IMR-90 (cell line): Measurements from ENCODE around the gene CDK17. TPM values are rescaled to one million over a fixed set of nuclear protein-coding genes. Genes with fewer than 3 reads are reported as not detected.

Experiments
- ATAC-seq: fragments of 200-7000 bp; cut with Tn5 transposase; 2 replicates; pipeline ENCODE4 v1.9.1; 2020; ENCODE audit warnings: low read depth, mild to moderate bottlenecking, moderate library complexity
- BruUV-seq: library from RNA; stranded (reverse); fragments of 400-500 nt; replicated peaks from 2 replicates; lab custom pipeline; 2021; lab: Mats Ljungman, UMichigan
- CTCF ChIA-PET: fragments of 300-600 bp; formaldehyde crosslinking; extraction: SDS; loops from one replicate; lab custom pipeline; 2021; ENCODE audit warnings: antibody characterized with exemption; lab: Yijun Ruan, JAX
- POLR2A ChIA-PET: fragments of 300-600 bp; sonication (Branson Sonifier 250); formaldehyde crosslinking; loops from one replicate; lab custom pipeline; 2022; ENCODE audit warnings: antibody characterized with exemption; ENCODE audit not compliant: unreplicated experiment; lab: Charles Lee
- DNase-seq: peaks from one replicate; pipeline ENCODE4 v3.0.0; 2013
- H2AFZ ChIP-seq: replicated peaks from 2 replicates; pipeline ENCODE3; 2013; ENCODE audit warnings: low read length, mild to moderate bottlenecking; ENCODE audit not compliant: poor library complexity
- H2AK5ac ChIP-seq: 2 replicates; pipeline ENCODE4 v1.6.1; 2013; ENCODE audit warnings: low read depth, low read length, inconsistent platforms
- H2AK9ac ChIP-seq: replicated peaks from 2 replicates; pipeline ENCODE3; 2013; ENCODE audit warnings: mild to moderate bottlenecking, low read depth, low read length, moderate library complexity; ENCODE audit not compliant: poor library complexity
- H2BK120ac ChIP-seq: 2 replicates; pipeline ENCODE4 v1.6.1; 2013; ENCODE audit warnings: low read depth, low read length, inconsistent platforms
- H2BK15ac ChIP-seq: 3 replicates; pipeline ENCODE4 v1.6.1; 2013; ENCODE audit warnings: low read depth, low read length, inconsistent platforms
- H2BK20ac ChIP-seq: 2 replicates; pipeline ENCODE4 v1.6.1; 2013; ENCODE audit warnings: low read depth, mild to moderate bottlenecking, inconsistent platforms, low read length, moderate library complexity
- H2BK5ac ChIP-seq: 2 replicates; pipeline ENCODE4 v1.6.1; 2013; ENCODE audit warnings: mild to moderate bottlenecking, low read depth, low read length, inconsistent platforms; ENCODE audit not compliant: poor library complexity, severe bottlenecking
- H3K14ac ChIP-seq: replicated peaks from 2 replicates; pipeline ENCODE4 v1.6.1; 2013; ENCODE audit warnings: low read depth, low read length, inconsistent platforms
- H3K18ac ChIP-seq: 2 replicates; pipeline ENCODE4 v1.6.1; 2013; ENCODE audit warnings: low read depth, low read length, control low read depth
- H3K23ac ChIP-seq: 2 replicates; pipeline ENCODE4 v1.6.1; 2013; ENCODE audit warnings: low read depth, low read length, inconsistent platforms
- H3K27ac ChIP-seq: 2 replicates; pipeline ENCODE4 v1.5.1; 2013; ENCODE audit warnings: mild to moderate bottlenecking, control low read depth, low read length; ENCODE audit not compliant: insufficient read depth
- H3K27me3 ChIP-seq: 2 replicates; pipeline ENCODE4 v1.6.1; 2013; ENCODE audit warnings: low read length; ENCODE audit not compliant: control insufficient read depth, insufficient read depth
- H3K36me3 ChIP-seq: 2 replicates; pipeline ENCODE4 v1.6.1; 2013; ENCODE audit warnings: low read length, mixed read lengths; ENCODE audit not compliant: control insufficient read depth, insufficient read depth
- H3K4ac ChIP-seq: 2 replicates; pipeline ENCODE4 v1.6.1; 2013; ENCODE audit warnings: low read depth, low read length, inconsistent platforms
- H3K4me1 ChIP-seq: 2 replicates; pipeline ENCODE4 v1.6.1; 2013; ENCODE audit warnings: low read length, mixed read lengths; ENCODE audit not compliant: control insufficient read depth, insufficient read depth
- H3K4me2 ChIP-seq: 2 replicates; pipeline ENCODE4 v1.6.1; 2013; ENCODE audit warnings: low read depth, mild to moderate bottlenecking, control low read depth, low read length, moderate library complexity
- H3K4me3 ChIP-seq: 2 replicates; pipeline ENCODE4 v1.5.1; 2013; ENCODE audit warnings: low read depth, mild to moderate bottlenecking, control low read depth, low read length, moderate library complexity; ENCODE audit not compliant: insufficient read depth
- H3K56ac ChIP-seq: 2 replicates; pipeline ENCODE4 v1.6.1; 2013; ENCODE audit warnings: low read length, inconsistent platforms; ENCODE audit not compliant: insufficient read depth; ENCODE audit errors: extremely low read depth
- H3K79me1 ChIP-seq, 2 experiments: 2 replicates each; pipeline ENCODE4 v1.6.1; 2013; ENCODE audit warnings: low read length in 2 of 2, inconsistent platforms in 1 of 2, low read depth in 1 of 2
- H3K9ac ChIP-seq: 2 replicates; pipeline ENCODE4 v1.6.1; 2013; ENCODE audit warnings: low read depth, low read length, control low read depth
- H3K9me1 ChIP-seq: 2 replicates; pipeline ENCODE4 v1.6.1; 2013; ENCODE audit warnings: low read length, inconsistent platforms; ENCODE audit not compliant: insufficient read depth
- H3K9me3 ChIP-seq: 2 replicates; pipeline ENCODE4 v1.6.1; 2013; ENCODE audit warnings: low read length; ENCODE audit not compliant: control insufficient read depth, insufficient read depth
- H4K20me1 ChIP-seq: 2 replicates; pipeline ENCODE4 v1.6.1; 2013; ENCODE audit warnings: low read length, inconsistent platforms; ENCODE audit not compliant: insufficient read depth
- H4K5ac ChIP-seq: 2 replicates; pipeline ENCODE4 v1.6.1; 2013; ENCODE audit warnings: mild to moderate bottlenecking, low read depth, low read length, control low read depth
- H4K8ac ChIP-seq, 2 experiments: 2 replicates each; pipeline ENCODE4 v1.6.1; 2013; ENCODE audit warnings: low read depth in 2 of 2, low read length in 2 of 2, control low read depth in 1 of 2, inconsistent platforms in 1 of 2
- H4K91ac ChIP-seq: 2 replicates; pipeline ENCODE4 v1.6.1; 2013; ENCODE audit warnings: low read depth, low read length, inconsistent platforms; ENCODE audit not compliant: insufficient read depth
- BHLHE40 ChIP-seq: fragments of 150-350 bp; IDR thresholded peaks from 2 replicates; pipeline ENCODE4 v1.6.1; 2016; ENCODE audit warnings: mild to moderate bottlenecking, low read depth, low read length
- CEBPB ChIP-seq: IDR thresholded peaks from 2 replicates; pipeline ENCODE4 v1.6.1; 2012; ENCODE audit warnings: low read depth, low read length, improper control_type of control experiment
- CHD1 ChIP-seq: IDR thresholded peaks from 2 replicates; pipeline ENCODE4 v1.6.1; 2012; ENCODE audit warnings: low read depth, low read length, improper control_type of control experiment
- ELK1 ChIP-seq: fragments of 150-350 bp; IDR thresholded peaks from 2 replicates; pipeline ENCODE4 v1.6.1; 2016; ENCODE audit warnings: low read depth, mild to moderate bottlenecking, low read length, moderate library complexity, borderline replicate concordance
- FOS ChIP-seq: fragments of 150-350 bp; IDR thresholded peaks from 2 replicates; pipeline ENCODE4 v1.6.1; 2016; ENCODE audit warnings: low read depth, low read length
- MAFK ChIP-seq: IDR thresholded peaks from 2 replicates; pipeline ENCODE4 v1.6.1; 2012; ENCODE audit warnings: low read depth, low read length, improper control_type of control experiment
- MAZ ChIP-seq: IDR thresholded peaks from 2 replicates; pipeline ENCODE4 v1.6.1; 2012; ENCODE audit warnings: low read depth, mild to moderate bottlenecking, low read length, improper control_type of control experiment, moderate library complexity, borderline replicate concordance
- MXI1 ChIP-seq: IDR thresholded peaks from 2 replicates; pipeline ENCODE4 v1.6.1; 2012; ENCODE audit warnings: low read depth, mild to moderate bottlenecking, low read length, moderate library complexity, borderline replicate concordance
- NFE2L2 ChIP-seq: fragments of 150-350 bp; IDR thresholded peaks from 2 replicates; pipeline ENCODE4 v1.6.1; 2016; ENCODE audit warnings: low read depth, mild to moderate bottlenecking, low read length
- POLR2A ChIP-seq: IDR thresholded peaks from 2 replicates; pipeline ENCODE4 v1.6.1; 2012; ENCODE audit warnings: mild to moderate bottlenecking, low read depth, low read length
- RAD21 ChIP-seq: IDR thresholded peaks from 2 replicates; pipeline ENCODE4 v1.6.1; 2012; ENCODE audit warnings: low read length, improper control_type of control experiment
- RCOR1 ChIP-seq: IDR thresholded peaks from 2 replicates; pipeline ENCODE4 v1.6.1; 2012; ENCODE audit warnings: mild to moderate bottlenecking, low read length, improper control_type of control experiment; ENCODE audit not compliant: insufficient replicate concordance
- RFX5 ChIP-seq: IDR thresholded peaks from 2 replicates; pipeline ENCODE4 v1.8.0; 2012; ENCODE audit warnings: low read depth, mild to moderate bottlenecking, low read length, moderate library complexity
- SMC3 ChIP-seq: fragments of 150-350 bp; IDR thresholded peaks from 2 replicates; pipeline ENCODE4 v1.6.1; 2016; ENCODE audit warnings: low read depth, mild to moderate bottlenecking, antibody characterized with exemption, low read length, moderate library complexity
- USF2 ChIP-seq: fragments of 150-350 bp; IDR thresholded peaks from 2 replicates; pipeline ENCODE4 v1.6.1; 2017; ENCODE audit warnings: mild to moderate bottlenecking, antibody characterized with exemption, low read length, low read depth
- WGBS, 2 experiments: methylation state at CpG; one replicate each; pipeline versions ENCODE4 v1.1.5 to v1.1.7; 2013; ENCODE audit warnings: missing lambda C conversion rate in 2 of 2; ENCODE audit not compliant: insufficient read length in 1 of 2; ENCODE audit errors: extremely low coverage in 2 of 2; 5-methylcytosine and 5-hydroxymethylcytosine counted together
- dilution Hi-C: fragments of 300-500 bp; cut with HindIII; formaldehyde crosslinking; loops from one replicate; pipeline ENCODE4 v1.14.3; 2018; ENCODE audit warnings: low sequenced_read_pairs; ENCODE audit not compliant: unreplicated experiment
- in situ Hi-C: fragments of 300-500 bp; cut with MboI; formaldehyde crosslinking; loops from 3 replicates; pipeline ENCODE4 v1.14.3; 2019; ENCODE audit warnings: low sequenced_read_pairs, inconsistent platforms, mixed read lengths
- intact Hi-C: fragments of 100-400 bp; cut with micrococcal nuclease; formaldehyde crosslinking; loops from 2 replicates; pipeline ENCODE4 v1.10.0; 2022
- polyA plus RNA-seq, 3 experiments: library from polyadenylated mRNA; depleted of rRNA; stranded (reverse); fragments of >200 nt; gene quantifications; 2 replicates each; pipeline ENCODE4 v1.2.3, GENCODE V29; 2012; ENCODE audit warnings: low replicate concordance in 1 of 3
- total RNA-seq: library from RNA; depleted of rRNA; stranded (reverse); fragments of >200 nt; gene quantifications from 2 replicates; pipeline ENCODE4 v1.2.3, GENCODE V29; 2012
- TF ChIP-seq, protein P1 (sequence below): conservative IDR thresholded peaks from 2 replicates; pipeline ENCODE4 v1.5.1; 2012; ENCODE audit warnings: mild to moderate bottlenecking, low read depth, low read length, improper control_type of control experiment

Gene CDK17
- total and polyA plus RNA-seq, 2 of the 4 experiments (the other 2 are of a cell fraction) = 14.5 to 50.2 TPM

DNA sequence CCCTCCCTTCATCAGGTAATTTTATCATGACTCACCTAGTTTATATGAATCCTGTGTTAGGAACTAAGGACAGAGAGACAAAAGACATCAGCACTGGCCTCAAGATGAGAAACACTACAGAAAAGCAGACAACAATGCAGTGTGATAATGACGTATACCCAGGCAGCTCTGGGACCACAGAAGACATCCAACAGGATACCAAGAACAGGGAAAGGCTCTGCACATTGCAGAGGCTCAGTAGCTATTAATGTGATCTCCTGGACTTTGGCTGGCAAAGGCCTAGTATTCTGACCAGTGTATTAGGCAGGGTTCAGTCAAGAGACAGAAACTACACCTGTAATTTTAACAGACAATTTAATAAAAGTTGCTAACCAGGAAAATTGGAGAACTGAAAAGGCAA lies 39.7 kb downstream of the CDK17 start:
- Histone ChIP-seq H3K14ac (no peak overlapping the region), H2BK15ac (no peak overlapping the region), H3K27me3 (no peaks in the 10 kb centered on the region), H2AFZ (no peak overlapping the region), H3K4ac (no peak overlapping the region), H2BK120ac (no peak overlapping the region), H2AK9ac (no peak overlapping the region), H3K4me1 (peaks cover 2% of the 10 kb centered on the region), H2AK5ac (no peak overlapping the region), H2BK20ac (no peak overlapping the region), H3K27ac (no peak overlapping the region), H3K9me3 (no peaks in the 10 kb centered on the region), H4K8ac (no peak overlapping the region), H3K9me1 (peaks cover 7% of the 10 kb centered on the region; the same call in 1 of the 2 replicates), H3K4me2 (no peak overlapping the region), H2BK5ac (no peak overlapping the region), H3K18ac (no peak overlapping the region), H4K5ac (no peak overlapping the region), H3K36me3 (no peaks in the 10 kb centered on the region; the same call in 1 of the 2 replicates), H3K56ac (no peak overlapping the region), H3K4me3 (no peak overlapping the region), H4K20me1 (peaks cover 70% of the 10 kb centered on the region), H3K9ac (no peak overlapping the region), H3K23ac (no peak overlapping the region; the same call in 1 of the 2 replicates), H4K91ac (no peak overlapping the region), H3K79me1 (peaks cover 12 to 63% of the 10 kb centered on the region in 2 experiments; a peak in 3 of 4 replicates)
- DNase-seq = no peak
- TF ChIP-seq MAFK = no peak
- no peak for TF ChIP-seq SMC3
- TF ChIP-seq FOS = no peak
- TF ChIP-seq CHD1 = no peak
- TF ChIP-seq BHLHE40 = no peak
- no peak for TF ChIP-seq CEBPB
- TF ChIP-seq MAZ = no peak
- no peak for TF ChIP-seq NFE2L2
- no peak for TF ChIP-seq RAD21
- TF ChIP-seq, protein P1, sequence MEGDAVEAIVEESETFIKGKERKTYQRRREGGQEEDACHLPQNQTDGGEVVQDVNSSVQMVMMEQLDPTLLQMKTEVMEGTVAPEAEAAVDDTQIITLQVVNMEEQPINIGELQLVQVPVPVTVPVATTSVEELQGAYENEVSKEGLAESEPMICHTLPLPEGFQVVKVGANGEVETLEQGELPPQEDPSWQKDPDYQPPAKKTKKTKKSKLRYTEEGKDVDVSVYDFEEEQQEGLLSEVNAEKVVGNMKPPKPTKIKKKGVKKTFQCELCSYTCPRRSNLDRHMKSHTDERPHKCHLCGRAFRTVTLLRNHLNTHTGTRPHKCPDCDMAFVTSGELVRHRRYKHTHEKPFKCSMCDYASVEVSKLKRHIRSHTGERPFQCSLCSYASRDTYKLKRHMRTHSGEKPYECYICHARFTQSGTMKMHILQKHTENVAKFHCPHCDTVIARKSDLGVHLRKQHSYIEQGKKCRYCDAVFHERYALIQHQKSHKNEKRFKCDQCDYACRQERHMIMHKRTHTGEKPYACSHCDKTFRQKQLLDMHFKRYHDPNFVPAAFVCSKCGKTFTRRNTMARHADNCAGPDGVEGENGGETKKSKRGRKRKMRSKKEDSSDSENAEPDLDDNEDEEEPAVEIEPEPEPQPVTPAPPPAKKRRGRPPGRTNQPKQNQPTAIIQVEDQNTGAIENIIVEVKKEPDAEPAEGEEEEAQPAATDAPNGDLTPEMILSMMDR = no peak
- TF ChIP-seq ELK1 = no peak
- TF ChIP-seq POLR2A = no peak
- no peak for TF ChIP-seq MXI1
- TF ChIP-seq USF2 = no peak
- no peak for TF ChIP-seq RCOR1
- TF ChIP-seq RFX5 = no peak
- dilution Hi-C loops = no loop called here
- ChIA-PET CTCF (interaction anchor here (0.5 to 0.6 kb wide), 2 partner anchors 9 to 41 kb away, joined by 3 to 5 read pairs; no protein-coding TSS in a partner anchor), POLR2A (no interaction called here)
- intact Hi-C loops = no loop called here
- no peak for ATAC-seq
- in situ Hi-C loops = no loop called here
- 100% methylated on average over 1 of the region's 1 CpG; no CpG with 5 or more reads in 1 of the 2 experiments for WGBS, 2 experiments
- no TSS peak for BruUV-seq
